Tibial artery (tissue), 4 donors: ENCODE measurements around the gene CCNQ.

Experiments used
- DNase-seq, 2 donors: peaks; one replicate each; pipeline ENCODE4 v3.0.0-alpha.2; 2019
- H3K27ac ChIP-seq, 2 donors: fragments of 200-600 bp; sonication (generic) in 1 of 2; 1 replicate in 1 of 2; 2 replicates in 1 of 2; pipeline ENCODE4 v1.5.1; 2018 to 2019; ENCODE audit warnings: mild to moderate bottlenecking in 1 of 2
- H3K27me3 ChIP-seq, 2 donors: fragments of 200-600 bp; sonication (generic) in 1 of 2; one replicate each; pipeline versions ENCODE4 v1.5.1 to v1.6.0; 2016 to 2019
- H3K36me3 ChIP-seq, 3 donors: fragments of 200-600 bp; sonication (generic) in 2 of 3; one replicate each; pipeline ENCODE4 v1.5.1; 2016 to 2019; ENCODE audit warnings: mild to moderate bottlenecking in 2 of 3
- H3K4me1 ChIP-seq, 4 donors: fragments of 200-600 bp; sonication (generic) in 2 of 4; 1 replicate in 3 of 4; 2 replicates in 1 of 4; pipeline ENCODE4 v1.5.1; 2016 to 2019
- H3K4me3 ChIP-seq, 2 donors: fragments of 200-600 bp; sonication (generic) in 1 of 2; 1 replicate in 1 of 2; 2 replicates in 1 of 2; pipeline ENCODE4 v1.5.1; 2018 to 2019; ENCODE audit warnings: mild to moderate bottlenecking in 2 of 2
- H3K9me3 ChIP-seq, 3 donors: fragments of 200-600 bp; sonication (generic) in 1 of 3; one replicate each; pipeline ENCODE4 v1.5.1; 2016 to 2019
- CTCF ChIP-seq, 2 experiments: fragments of 200-600 bp in 1 of 2; fragments of 450-650 bp in 1 of 2; IDR thresholded peaks; one replicate each; pipeline ENCODE4 v1.5.1; 2017 to 2019; ENCODE audit warnings: antibody characterized with exemption in 2 of 2, mild to moderate bottlenecking in 1 of 2, moderate library complexity in 1 of 2
- intact Hi-C: fragments of 100-400 bp; cut with DNase I; formaldehyde crosslinking; loops from one replicate; pipeline ENCODE4 v1.15.0; 2023; ENCODE audit warnings: low total_unique reads

CCNQ gene

GRCh38 chrX:153640736-153641575 lies 42.0 kb upstream of the CCNQ start:
- H3K27me3 ChIP-seq, result peaks cover 0 to 44% of the 10 kb centered on the region in 2 donors
- H3K9me3 ChIP-seq, result no peaks in the 10 kb centered on the region
- H3K4me1 ChIP-seq, result peaks cover 0 to 31% (median 16%) of the 10 kb centered on the region in 4 donors
- TF ChIP-seq CTCF (IDR thresholded peaks at IDR 0.05), result no peak
- intact Hi-C loops, result no loop called here
- no peak overlapping the region for H3K27ac ChIP-seq
- no peak for DNase-seq
- no peaks in the 10 kb centered on the region for H3K36me3 ChIP-seq
- H3K4me3 ChIP-seq, result no peak overlapping the region

GRCh38 chrX:153640045-153640686 lies 41.2 kb upstream of the CCNQ start:
- H3K27ac ChIP-seq, result no peak overlapping the region
- H3K27me3 ChIP-seq, result peaks cover 0 to 36% of the 10 kb centered on the region in 2 donors

GRCh38 chrX:153639177-153640044 lies 40.5 kb upstream of the CCNQ start:
- Histone ChIP-seq H3K27ac (no peak overlapping the region), H3K4me1 (peaks cover 0 to 27% (median 15%) of the 10 kb centered on the region in 4 donors), H3K27me3 (peaks cover 0 to 29% of the 10 kb centered on the region in 2 donors), H3K9me3 (no peaks in the 10 kb centered on the region), H3K4me3 (no peak overlapping the region), H3K36me3 (no peaks in the 10 kb centered on the region)
- TF ChIP-seq CTCF (IDR thresholded peaks at IDR 0.05), result no peak
- no peak for DNase-seq
- intact Hi-C loops, result no loop called here

More at GRCh38 chrX:153640045-153640686, 41.2 kb upstream of the CCNQ start:
- no peak for DNase-seq
- Histone ChIP-seq H3K36me3 (no peaks in the 10 kb centered on the region), H3K4me1 (peaks cover 0 to 31% (median 16%) of the 10 kb centered on the region in 4 donors), H3K4me3 (no peak overlapping the region), H3K9me3 (no peaks in the 10 kb centered on the region)
- intact Hi-C loops, result no loop called here
- no peak for TF ChIP-seq CTCF (IDR thresholded peaks at IDR 0.05)

GRCh38 chrX:153638436-153639176 lies 39.7 kb upstream of the CCNQ start:
- no peaks in the 10 kb centered on the region for H3K9me3 ChIP-seq
- H3K4me3 ChIP-seq, result no peak overlapping the region
- H3K27ac ChIP-seq, result no peak overlapping the region
- no peak for TF ChIP-seq CTCF (IDR thresholded peaks at IDR 0.05)
- H3K4me1 ChIP-seq, result peaks cover 0 to 22% (median 11%) of the 10 kb centered on the region in 4 donors
- no peaks in the 10 kb centered on the region for H3K36me3 ChIP-seq
- H3K27me3 ChIP-seq, result peaks cover 0 to 28% of the 10 kb centered on the region in 2 donors
- no peak for DNase-seq
- intact Hi-C loops, result no loop called here

- Histone ChIP-seq H3K9me3 (no peaks in the 10 kb centered on the region), H3K27ac (no peak overlapping the region), H3K36me3 (no peaks in the 10 kb centered on the region), H3K4me1 (peaks cover 0 to 16% (median 7%) of the 10 kb centered on the region in 4 donors), H3K27me3 (peaks cover 0 to 22% of the 10 kb centered on the region in 2 donors), H3K4me3 (no peak overlapping the region)
- intact Hi-C loops, result no loop called here
- DNase-seq, result no peak
- TF ChIP-seq CTCF (IDR thresholded peaks at IDR 0.05), result no peak
These were observed 39.1 kb upstream of the CCNQ start for GRCh38 chrX:153638041-153638371.
